HG02938 (cell line): ENCODE data around the gene CD44.

ENCODE experiments used
- ATAC-seq: cut with Tn5 transposase; IDR thresholded peaks from one replicate; pipeline ENCODE4 v1.9.1; 2021; ENCODE audit warnings: mild to moderate bottlenecking, moderate library complexity; ENCODE audit not compliant: unreplicated experiment

CD44 gene

GRCh38 chr11:35173616-35174566 lies 34.9 kb downstream of the CD44 start:
- no peak for ATAC-seq

- no peak for ATAC-seq
Measured at GRCh38 chr11:35174666-35175065, 35.7 kb downstream of the CD44 start.

- no peak for ATAC-seq
Measured at GRCh38 chr11:35177370-35177769, 38.4 kb downstream of the CD44 start.

GRCh38 chr11:35178067-35178805 lies 39.3 kb downstream of the CD44 start:
- no peak for ATAC-seq

GRCh38 chr11:35178873-35179272 lies 39.9 kb downstream of the CD44 start:
- ATAC-seq: no peak

GRCh38 chr11:35179466-35180135 lies 40.6 kb downstream of the CD44 start:
- ATAC-seq: no peak

- ATAC-seq: no peak
Measured at GRCh38 chr11:35180317-35181233, 41.6 kb downstream of the CD44 start.

GRCh38 chr11:35182317-35182939 lies 43.5 kb downstream of the CD44 start:
- peak; percentile 78 for ATAC-seq

- ATAC-seq: no peak
Measured at GRCh38 chr11:35183326-35183925, 44.5 kb downstream of the CD44 start.

- no peak for ATAC-seq
Measured at GRCh38 chr11:35185696-35186095, 46.7 kb downstream of the CD44 start.

- ATAC-seq: no peak
Measured at GRCh38 chr11:35187996-35188395, 49.0 kb downstream of the CD44 start.

- no peak for ATAC-seq
Measured at GRCh38 chr11:35190804-35191348, 51.9 kb downstream of the CD44 start.

GRCh38 chr11:35192347-35192746 lies 53.4 kb downstream of the CD44 start:
- ATAC-seq: no peak

GRCh38 chr11:35193767-35194166 lies 54.8 kb downstream of the CD44 start:
- ATAC-seq: no peak

- ATAC-seq: no peak
Measured at GRCh38 chr11:35197292-35197691, 58.3 kb downstream of the CD44 start.

GRCh38 chr11:35200811-35201341 lies 61.9 kb downstream of the CD44 start:
- no peak for ATAC-seq

GRCh38 chr11:35204614-35205013 lies 65.6 kb downstream of the CD44 start:
- ATAC-seq: no peak

GRCh38 chr11:35206616-35207015 lies 67.6 kb downstream of the CD44 start:
- ATAC-seq: no peak
